Heart right ventricle (tissue), 16 donors: ENCODE measurements around the gene SARNP. TPM values are rescaled to one million over a fixed set of nuclear protein-coding genes. Genes with fewer than 3 reads are reported as not detected.

Experiments used
- ATAC-seq, 8 donors: fragments of 200-7000 bp; cut with Tn5 transposase; one replicate each; pipeline ENCODE4 v1.9.1; 2020; ENCODE audit warnings: mild to moderate bottlenecking in 8 of 8, moderate library complexity in 8 of 8, moderate number of reproducible peaks in 1 of 8
- DNase-seq, 2 donors: peaks; one replicate each; pipeline ENCODE4 v3.0.0-alpha.2; 2020
- H3K27ac ChIP-seq, 10 donors: fragments of 200-600 bp; sonication (generic) in 2 of 10; one replicate each; pipeline versions ENCODE4 v1.5.0 to v1.8.0; 2020 to 2022; ENCODE audit warnings: mild to moderate bottlenecking in 3 of 10
- H3K27me3 ChIP-seq, 7 donors: fragments of 200-600 bp; one replicate each; pipeline ENCODE4 v1.8.0; 2021 to 2022; ENCODE audit warnings: mild to moderate bottlenecking in 2 of 7
- H3K36me3 ChIP-seq, 9 donors: fragments of 200-600 bp; sonication (generic) in 1 of 9; one replicate each; pipeline versions ENCODE4 v1.5.0 to v1.8.0; 2020 to 2022; ENCODE audit warnings: mild to moderate bottlenecking in 2 of 9
- H3K4me1 ChIP-seq, 9 donors: fragments of 200-600 bp; sonication (generic) in 1 of 9; one replicate each; pipeline versions ENCODE4 v1.5.0 to v1.8.0; 2020 to 2022; ENCODE audit warnings: mild to moderate bottlenecking in 4 of 9
- H3K4me3 ChIP-seq, 10 donors: fragments of 200-600 bp; sonication (generic) in 2 of 10; one replicate each; pipeline versions ENCODE4 v1.5.0 to v1.8.0; 2020 to 2022; ENCODE audit warnings: mild to moderate bottlenecking in 7 of 10, moderate library complexity in 2 of 10
- H3K9me3 ChIP-seq, 11 donors: fragments of 200-600 bp in 10 of 11; sonication (generic) in 2 of 11; one replicate each; pipeline versions ENCODE4 v1.5.0 to v1.8.0; 2013 to 2022; ENCODE audit warnings: mild to moderate bottlenecking in 2 of 11, control low read depth in 1 of 11, moderate library complexity in 1 of 11
- WGBS, 2 donors: extraction: QIAGEN DNeasy Blood & Tissue Kit; methylation state at CpG; one replicate each; pipeline ENCODE4 v1.1.7; 2013; ENCODE audit warnings: inconsistent platforms in 1 of 2; 5-methylcytosine and 5-hydroxymethylcytosine counted together
- intact Hi-C, 10 donors: fragments of 100-400 bp; cut with DNase I; formaldehyde crosslinking; loops; one replicate each; pipeline versions ENCODE4 v1.11.1 to v1.14.2; 2022
- polyA plus RNA-seq, 2 donors: library from polyadenylated mRNA; stranded (reverse); fragments of 200-250 nt; gene quantifications; one replicate each; pipeline ENCODE4 v1.2.3, GENCODE V29; 2013
- total RNA-seq, 10 donors: library from RNA; stranded (reverse); fragmentation: NEBNext Ultra II Directional in 3 of 10; extraction: Animal tissue kit (Norgen Biotek cat#: 25700) in 3 of 10; gene quantifications; one replicate each; pipeline versions ENCODE4 v1.2.1 to v1.2.4, GENCODE V29; 2021 to 2023
- TF ChIP-seq, protein P1 (sequence below), 9 donors: fragments of 200-600 bp; sonication (generic) in 2 of 9; IDR thresholded peaks; one replicate each; pipeline versions ENCODE4 v1.5.0 to v1.8.0; 2021 to 2022; ENCODE audit warnings: antibody characterized with exemption in 9 of 9, mild to moderate bottlenecking in 5 of 9, moderate library complexity in 1 of 9
- donor health status: Arrhythmogenic right ventricular cardiomyopathy.
- donor health status: ischemic (EF 13 %, LVEDD 7.1; RV severe dilation, severe dysfunction).
- donor health status: healthy with polysubstance abuse.
- donor health status: DM: no; HTN: yes; CAD: no.
- donor health status: DM: no; HTN: no; CAD: no.
- donor health status: ischemic (EF 25% LVEDD 6.9; RV normal size, moderate dysfunction).
- donor health status: ischemic (EF 25% LVEDD 5.7; RV mildly dilated, moderate dysfunction).
- donor health status: healthy.
- donor health status: DM: yes; HTN: yes; CAD: no.
- donor health status: Ischemic cardiomyopathy.
- donor health status: ischemic (EF 35%, LVEDD 5.7; RV mildly dilated, moderate dysfunction).
- donor health status: nonischemic (EF 11% LVEDD 7.7; RV severe dilation, severe dysfunction).
- donor health status: DM: yes; HTN: yes; CAD: no.
- donor health status: PGD.
- donor health status: ischemic (EF 29% LVEDD 5.4; RV normal size, mild dysfunction).
- donor health status: nonischemic (EF 23%, LVEDD 6.1; RV moderate dilation, normal function).

The SARNP gene
- total and polyA plus RNA-seq, 12 donors = 47.5 to 136 (median 55.2) TPM

DNA sequence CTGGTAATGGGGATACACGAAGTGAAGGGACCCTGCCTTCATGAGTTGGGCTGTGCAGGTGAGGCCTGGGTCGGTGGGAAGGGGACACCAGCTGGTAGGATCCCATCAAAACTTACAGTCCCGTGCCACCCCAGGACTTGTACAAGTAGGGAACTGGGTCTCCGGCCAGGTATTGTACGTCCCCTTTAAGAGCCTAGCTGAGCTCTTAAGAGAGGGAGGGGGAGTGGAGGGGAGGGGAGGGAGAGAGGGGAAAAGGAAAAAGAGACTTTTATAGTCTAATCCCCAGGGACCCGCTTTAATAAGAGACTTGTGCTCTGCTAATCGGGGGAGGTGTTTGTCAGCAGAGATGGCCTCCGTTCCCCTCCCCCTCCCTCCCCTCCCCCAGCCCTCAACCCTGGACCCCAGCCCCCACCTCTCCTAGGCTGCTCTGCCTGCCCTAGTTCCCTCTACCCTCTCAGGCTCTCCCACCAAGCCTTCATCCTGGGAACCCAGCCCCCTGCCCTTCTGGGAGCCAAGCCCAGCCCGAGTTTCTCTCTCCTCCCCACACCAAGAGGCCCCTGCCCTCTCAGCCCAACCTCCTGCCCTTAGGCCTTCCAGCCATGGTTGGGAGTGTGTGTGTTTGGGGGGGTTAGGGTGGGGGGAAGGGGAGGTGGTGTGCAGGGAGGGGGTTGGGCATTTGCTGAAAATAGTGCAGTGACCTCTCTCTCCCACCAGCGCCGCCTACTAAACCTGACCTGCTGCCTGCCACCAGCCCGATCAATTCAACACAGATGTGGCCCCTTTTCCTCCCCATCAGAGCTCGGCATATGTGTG is 72.0 kb downstream of the SARNP start:
- ATAC-seq (peak; percentile 7 to 63 (median 36)), DNase-seq (peak in 1 of 2 donors; percentile 42)
- intact Hi-C loops = loop anchor here in 6 of 10 donors (2.0 to 10.0 kb wide), 6 partner anchors 49 to 369 kb away; partner anchors contain the start of genes DGKA (in 1 of the 6), ORMDL2 (in 1 of the 6), RPL41 (in 1 of the 6) and SARNP (in 1 of the 6)
- Histone ChIP-seq H3K4me1 (peaks cover 0 to 59% (median 34%) of the 10 kb centered on the region in 9 donors), H3K27ac (peak overlapping the region in 8 of 10 donors; percentile 22 to 79 (median 66)), H3K4me3 (peak overlapping the region in 6 of 10 donors; percentile 6 to 90 (median 27)), H3K27me3 (peaks cover 0 to 11% (median 0%) of the 10 kb centered on the region in 7 donors), H3K36me3 (peaks cover 0 to 12% (median 0%) of the 10 kb centered on the region in 9 donors), H3K9me3 (no peaks in the 10 kb centered on the region)
- WGBS, 2 donors = 12 to 19% methylated on average over 12 to 13 of the region's 13 CpGs
- TF ChIP-seq, protein P1, sequence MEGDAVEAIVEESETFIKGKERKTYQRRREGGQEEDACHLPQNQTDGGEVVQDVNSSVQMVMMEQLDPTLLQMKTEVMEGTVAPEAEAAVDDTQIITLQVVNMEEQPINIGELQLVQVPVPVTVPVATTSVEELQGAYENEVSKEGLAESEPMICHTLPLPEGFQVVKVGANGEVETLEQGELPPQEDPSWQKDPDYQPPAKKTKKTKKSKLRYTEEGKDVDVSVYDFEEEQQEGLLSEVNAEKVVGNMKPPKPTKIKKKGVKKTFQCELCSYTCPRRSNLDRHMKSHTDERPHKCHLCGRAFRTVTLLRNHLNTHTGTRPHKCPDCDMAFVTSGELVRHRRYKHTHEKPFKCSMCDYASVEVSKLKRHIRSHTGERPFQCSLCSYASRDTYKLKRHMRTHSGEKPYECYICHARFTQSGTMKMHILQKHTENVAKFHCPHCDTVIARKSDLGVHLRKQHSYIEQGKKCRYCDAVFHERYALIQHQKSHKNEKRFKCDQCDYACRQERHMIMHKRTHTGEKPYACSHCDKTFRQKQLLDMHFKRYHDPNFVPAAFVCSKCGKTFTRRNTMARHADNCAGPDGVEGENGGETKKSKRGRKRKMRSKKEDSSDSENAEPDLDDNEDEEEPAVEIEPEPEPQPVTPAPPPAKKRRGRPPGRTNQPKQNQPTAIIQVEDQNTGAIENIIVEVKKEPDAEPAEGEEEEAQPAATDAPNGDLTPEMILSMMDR (IDR thresholded peaks at IDR 0.05) = no peak

DNA sequence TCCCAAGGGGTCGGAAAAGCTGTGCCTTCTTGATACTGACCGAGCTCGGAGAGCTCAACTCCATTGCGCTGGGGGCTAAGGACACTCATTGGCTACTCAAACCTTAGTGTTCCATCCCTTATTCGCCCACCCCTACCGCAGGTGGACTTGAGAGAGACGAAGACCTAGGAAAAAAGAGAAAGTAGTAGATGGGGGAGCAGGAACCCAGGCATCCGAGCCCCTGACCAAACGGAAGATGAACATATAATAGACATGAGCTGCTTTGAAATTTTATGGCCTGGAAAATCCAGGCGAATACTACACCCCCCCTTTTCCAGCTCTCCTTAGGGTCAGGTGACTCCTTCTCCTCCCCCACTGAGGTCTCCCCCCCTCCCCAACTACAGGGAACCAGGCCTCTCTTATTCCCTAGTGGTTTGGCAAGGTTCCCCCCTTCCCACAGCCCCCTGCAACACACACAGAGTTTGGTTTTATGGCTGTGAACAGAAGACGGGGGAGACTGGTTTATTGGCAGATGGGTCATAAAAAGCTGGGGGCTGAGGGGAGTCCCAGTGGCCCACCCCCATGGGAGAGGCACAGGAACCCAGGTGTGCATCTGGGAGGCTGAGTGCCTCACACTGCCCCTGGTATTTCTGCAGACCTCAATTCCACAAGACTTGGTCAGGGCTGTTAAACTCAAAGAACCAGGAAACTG is 73.0 kb downstream of the SARNP start:
- Histone ChIP-seq H3K36me3 (peaks cover 0 to 5% (median 0%) of the 10 kb centered on the region in 9 donors), H3K27me3 (peaks cover 0 to 11% (median 0%) of the 10 kb centered on the region in 7 donors), H3K4me3 (peak overlapping the region in 9 of 10 donors; percentile 66 to 90 (median 73)), H3K9me3 (no peaks in the 10 kb centered on the region), H3K4me1 (peaks cover 0 to 59% (median 34%) of the 10 kb centered on the region in 9 donors), H3K27ac (peak overlapping the region in 7 of 10 donors; percentile 15 to 72 (median 66))
- ATAC-seq (peak in 1 of 8 donors; percentile 2), DNase-seq (no peak)
- intact Hi-C loops = loop anchor here in 8 of 10 donors (2.0 to 10.0 kb wide), 7 partner anchors 50 to 370 kb away; partner anchors contain the start of genes DGKA (in 1 of the 8), ORMDL2 (in 1 of the 8), RPL41 (in 1 of the 8) and RPS26 (in 1 of the 8)
- WGBS, 2 donors = 27 to 36% methylated on average over 11 of the region's 11 CpGs
- TF ChIP-seq, protein P1 (IDR thresholded peaks at IDR 0.05) = no peak

DNA sequence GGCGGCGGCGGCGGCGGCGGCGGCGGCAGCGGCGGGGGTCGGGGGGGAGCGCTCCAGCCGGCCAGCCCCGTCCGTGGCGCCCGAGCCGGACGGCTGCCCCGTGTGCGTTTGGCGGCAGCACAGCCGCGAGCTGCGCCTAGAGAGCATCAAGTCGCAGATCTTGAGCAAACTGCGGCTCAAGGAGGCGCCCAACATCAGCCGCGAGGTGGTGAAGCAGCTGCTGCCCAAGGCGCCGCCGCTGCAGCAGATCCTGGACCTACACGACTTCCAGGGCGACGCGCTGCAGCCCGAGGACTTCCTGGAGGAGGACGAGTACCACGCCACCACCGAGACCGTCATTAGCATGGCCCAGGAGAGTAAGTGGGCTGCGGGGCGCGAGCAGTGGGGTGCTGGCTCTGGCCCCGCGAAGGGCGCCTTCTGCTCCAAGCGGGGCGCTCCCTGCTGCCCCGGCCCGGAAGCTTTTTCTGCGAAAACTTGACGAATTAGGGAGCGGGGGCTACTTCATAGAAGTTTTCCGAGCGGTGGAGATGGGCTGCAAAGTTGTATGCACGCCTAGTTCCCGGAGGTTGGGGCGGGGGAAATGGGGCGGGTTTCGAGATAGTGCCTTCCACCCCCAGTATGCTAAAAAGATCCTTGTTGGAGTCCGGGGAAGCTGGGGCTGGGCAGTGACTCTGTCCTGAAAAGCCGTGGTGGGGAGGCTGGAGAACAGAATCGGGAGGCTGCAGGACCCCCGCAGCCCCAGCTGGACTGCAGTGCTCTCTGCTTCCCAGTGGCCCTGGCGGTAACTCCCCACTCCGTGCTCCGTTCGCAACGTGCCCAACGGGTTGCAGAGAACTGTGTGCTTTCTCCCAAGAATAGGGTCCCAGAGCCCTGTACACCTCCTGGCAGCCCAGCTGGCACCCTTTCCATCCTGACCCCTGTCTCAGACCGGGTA is 73.9 kb downstream of the SARNP start:
- Histone ChIP-seq H3K27me3 (peaks cover 0 to 11% (median 0%) of the 10 kb centered on the region in 7 donors), H3K4me1 (peaks cover 0 to 58% (median 34%) of the 10 kb centered on the region in 9 donors), H3K9me3 (no peaks in the 10 kb centered on the region), H3K4me3 (peak overlapping the region; percentile 63 to 90 (median 72)), H3K27ac (peak overlapping the region in 9 of 10 donors; percentile 23 to 71 (median 64)), H3K36me3 (no peaks in the 10 kb centered on the region)
- TF ChIP-seq, protein P1 (IDR thresholded peaks at IDR 0.05) = peak in 1 of 9 donors; percentile 24
- intact Hi-C loops = loop anchor here in 7 of 10 donors (2.0 to 10.0 kb wide), 8 partner anchors 51 to 371 kb away; partner anchors contain the start of genes DGKA (in 1 of the 7), ORMDL2 (in 1 of the 7), RPL41 (in 1 of the 7) and RPS26 (in 1 of the 7)
- peak in 7 of 8 donors; percentile 4 to 35 (median 11) for ATAC-seq
- WGBS, 2 donors = 1% methylated on average over 63 to 70 of the region's 73 CpGs
- DNase-seq = peak in 1 of 2 donors; percentile 60
